HG03060 (cell line): Measurements from ENCODE around the gene BLTP2.
"Not testable (repeated sequence)": the region's sequence is repeated elsewhere in the genome, so short reads cannot be mapped to it uniquely, and the experiment has no call there.

Source experiments
- ATAC-seq: cut with Tn5 transposase; IDR thresholded peaks from one replicate; pipeline ENCODE4 v1.9.1; 2021; ENCODE audit warnings: low read depth, moderate number of reproducible peaks; ENCODE audit not compliant: unreplicated experiment

BLTP2 gene

GRCh38 chr17:28644787-28645575 lies at the start of gene BLTP2:
Gene BLTP2, minus strand, starts transcription at chr17:28645158. Its CDS starts 102 bp downstream, at chr17:28645056.
- ATAC-seq = peak; percentile 57

GRCh38 chr17:28693869-28694268 lies 48.9 kb upstream of the BLTP2 start:
- ATAC-seq = no peak

- ATAC-seq = no peak
These were observed 44.1 kb upstream of the BLTP2 start for GRCh38 chr17:28689011-28689410.

- ATAC-seq = no peak
These were observed 43.5 kb upstream of the BLTP2 start for GRCh38 chr17:28688481-28688880.

- no peak for ATAC-seq
These were observed 41.3 kb upstream of the BLTP2 start for GRCh38 chr17:28686296-28686695.

- ATAC-seq = no peak
These were observed 40.4 kb upstream of the BLTP2 start for GRCh38 chr17:28685366-28685765.

GRCh38 chr17:28684963-28685362 lies 40.0 kb upstream of the BLTP2 start:
- no peak for ATAC-seq

GRCh38 chr17:28682655-28683054 lies 37.7 kb upstream of the BLTP2 start:
- no peak for ATAC-seq

- ATAC-seq = no peak
These were observed 31.0 kb upstream of the BLTP2 start for GRCh38 chr17:28675980-28676379.

- ATAC-seq = no peak
These were observed 30.5 kb upstream of the BLTP2 start for GRCh38 chr17:28675490-28675889.

- ATAC-seq = no peak
These were observed 25.0 kb upstream of the BLTP2 start for GRCh38 chr17:28669918-28670317.

GRCh38 chr17:28667870-28668269 lies 22.9 kb upstream of the BLTP2 start:
- no peak for ATAC-seq

GRCh38 chr17:28665994-28666393 lies 21.0 kb upstream of the BLTP2 start:
- no peak for ATAC-seq

- no peak for ATAC-seq
These were observed 18.8 kb upstream of the BLTP2 start for GRCh38 chr17:28663723-28664122.

GRCh38 chr17:28662527-28662829 lies 17.5 kb upstream of the BLTP2 start:
- ATAC-seq = no peak

- peak; percentile 60 for ATAC-seq
These were observed 16.9 kb upstream of the BLTP2 start, which contains the start of the genes SDF2 and SUPT6H for GRCh38 chr17:28661635-28662526. Gene SDF2, minus strand, starts transcription at chr17:28661906. Its CDS starts 30 bp downstream, at chr17:28661876. Gene SUPT6H, plus strand, starts transcription at chr17:28662205. Its CDS starts 11,197 bp downstream, at chr17:28673402.

GRCh38 chr17:28659497-28659881 lies 14.5 kb upstream of the BLTP2 start:
- ATAC-seq = not testable (repeated sequence)

GRCh38 chr17:28658766-28659496 lies 14.0 kb upstream of the BLTP2 start:
- not testable (repeated sequence) for ATAC-seq

GRCh38 chr17:28658342-28658741 lies 13.4 kb upstream of the BLTP2 start:
- ATAC-seq = not testable (repeated sequence)

- no peak for ATAC-seq
These were observed 12.8 kb upstream of the BLTP2 start for GRCh38 chr17:28657756-28658155.

- no peak for ATAC-seq
These were observed 10.2 kb upstream of the BLTP2 start for GRCh38 chr17:28655160-28655559.
